IMR-90 (cell line): ENCODE results near the gene CCDC27. TPM values are rescaled to one million over a fixed set of nuclear protein-coding genes. Genes with fewer than 3 reads are reported as not detected.

ENCODE experiments used
- ATAC-seq: fragments of 200-7000 bp; cut with Tn5 transposase; 2 replicates; pipeline ENCODE4 v1.9.1; 2020; ENCODE audit warnings: low read depth, mild to moderate bottlenecking, moderate library complexity
- BruUV-seq: library from RNA; stranded (reverse); fragments of 400-500 nt; replicated peaks from 2 replicates; lab custom pipeline; 2021; lab: Mats Ljungman, UMichigan
- CTCF ChIA-PET: fragments of 300-600 bp; formaldehyde crosslinking; extraction: SDS; loops from one replicate; lab custom pipeline; 2021; ENCODE audit warnings: antibody characterized with exemption; lab: Yijun Ruan, JAX
- POLR2A ChIA-PET: fragments of 300-600 bp; sonication (Branson Sonifier 250); formaldehyde crosslinking; loops from one replicate; lab custom pipeline; 2022; ENCODE audit warnings: antibody characterized with exemption; ENCODE audit not compliant: unreplicated experiment; lab: Charles Lee
- DNase-seq: peaks from one replicate; pipeline ENCODE4 v3.0.0; 2013
- H2AFZ ChIP-seq: replicated peaks from 2 replicates; pipeline ENCODE3; 2013; ENCODE audit warnings: low read length, mild to moderate bottlenecking; ENCODE audit not compliant: poor library complexity
- H2AK5ac ChIP-seq: 2 replicates; pipeline ENCODE4 v1.6.1; 2013; ENCODE audit warnings: low read depth, low read length, inconsistent platforms
- H2AK9ac ChIP-seq: replicated peaks from 2 replicates; pipeline ENCODE3; 2013; ENCODE audit warnings: mild to moderate bottlenecking, low read depth, low read length, moderate library complexity; ENCODE audit not compliant: poor library complexity
- H2BK120ac ChIP-seq: 2 replicates; pipeline ENCODE4 v1.6.1; 2013; ENCODE audit warnings: low read depth, low read length, inconsistent platforms
- H2BK15ac ChIP-seq: 3 replicates; pipeline ENCODE4 v1.6.1; 2013; ENCODE audit warnings: low read depth, low read length, inconsistent platforms
- H2BK20ac ChIP-seq: 2 replicates; pipeline ENCODE4 v1.6.1; 2013; ENCODE audit warnings: low read depth, mild to moderate bottlenecking, inconsistent platforms, low read length, moderate library complexity
- H2BK5ac ChIP-seq: 2 replicates; pipeline ENCODE4 v1.6.1; 2013; ENCODE audit warnings: mild to moderate bottlenecking, low read depth, low read length, inconsistent platforms; ENCODE audit not compliant: poor library complexity, severe bottlenecking
- H3K14ac ChIP-seq: replicated peaks from 2 replicates; pipeline ENCODE4 v1.6.1; 2013; ENCODE audit warnings: low read depth, low read length, inconsistent platforms
- H3K18ac ChIP-seq: 2 replicates; pipeline ENCODE4 v1.6.1; 2013; ENCODE audit warnings: low read depth, low read length, control low read depth
- H3K23ac ChIP-seq: 2 replicates; pipeline ENCODE4 v1.6.1; 2013; ENCODE audit warnings: low read depth, low read length, inconsistent platforms
- H3K27ac ChIP-seq: 2 replicates; pipeline ENCODE4 v1.5.1; 2013; ENCODE audit warnings: mild to moderate bottlenecking, control low read depth, low read length; ENCODE audit not compliant: insufficient read depth
- H3K27me3 ChIP-seq: 2 replicates; pipeline ENCODE4 v1.6.1; 2013; ENCODE audit warnings: low read length; ENCODE audit not compliant: control insufficient read depth, insufficient read depth
- H3K36me3 ChIP-seq: 2 replicates; pipeline ENCODE4 v1.6.1; 2013; ENCODE audit warnings: low read length, mixed read lengths; ENCODE audit not compliant: control insufficient read depth, insufficient read depth
- H3K4ac ChIP-seq: 2 replicates; pipeline ENCODE4 v1.6.1; 2013; ENCODE audit warnings: low read depth, low read length, inconsistent platforms
- H3K4me1 ChIP-seq: 2 replicates; pipeline ENCODE4 v1.6.1; 2013; ENCODE audit warnings: low read length, mixed read lengths; ENCODE audit not compliant: control insufficient read depth, insufficient read depth
- H3K4me2 ChIP-seq: 2 replicates; pipeline ENCODE4 v1.6.1; 2013; ENCODE audit warnings: low read depth, mild to moderate bottlenecking, control low read depth, low read length, moderate library complexity
- H3K4me3 ChIP-seq: 2 replicates; pipeline ENCODE4 v1.5.1; 2013; ENCODE audit warnings: low read depth, mild to moderate bottlenecking, control low read depth, low read length, moderate library complexity; ENCODE audit not compliant: insufficient read depth
- H3K56ac ChIP-seq: 2 replicates; pipeline ENCODE4 v1.6.1; 2013; ENCODE audit warnings: low read length, inconsistent platforms; ENCODE audit not compliant: insufficient read depth; ENCODE audit errors: extremely low read depth
- H3K79me1 ChIP-seq, 2 experiments: 2 replicates each; pipeline ENCODE4 v1.6.1; 2013; ENCODE audit warnings: low read length in 2 of 2, inconsistent platforms in 1 of 2, low read depth in 1 of 2
- H3K9ac ChIP-seq: 2 replicates; pipeline ENCODE4 v1.6.1; 2013; ENCODE audit warnings: low read depth, low read length, control low read depth
- H3K9me1 ChIP-seq: 2 replicates; pipeline ENCODE4 v1.6.1; 2013; ENCODE audit warnings: low read length, inconsistent platforms; ENCODE audit not compliant: insufficient read depth
- H3K9me3 ChIP-seq: 2 replicates; pipeline ENCODE4 v1.6.1; 2013; ENCODE audit warnings: low read length; ENCODE audit not compliant: control insufficient read depth, insufficient read depth
- H4K20me1 ChIP-seq: 2 replicates; pipeline ENCODE4 v1.6.1; 2013; ENCODE audit warnings: low read length, inconsistent platforms; ENCODE audit not compliant: insufficient read depth
- H4K5ac ChIP-seq: 2 replicates; pipeline ENCODE4 v1.6.1; 2013; ENCODE audit warnings: mild to moderate bottlenecking, low read depth, low read length, control low read depth
- H4K8ac ChIP-seq, 2 experiments: 2 replicates each; pipeline ENCODE4 v1.6.1; 2013; ENCODE audit warnings: low read depth in 2 of 2, low read length in 2 of 2, control low read depth in 1 of 2, inconsistent platforms in 1 of 2
- H4K91ac ChIP-seq: 2 replicates; pipeline ENCODE4 v1.6.1; 2013; ENCODE audit warnings: low read depth, low read length, inconsistent platforms; ENCODE audit not compliant: insufficient read depth
- BHLHE40 ChIP-seq: fragments of 150-350 bp; IDR thresholded peaks from 2 replicates; pipeline ENCODE4 v1.6.1; 2016; ENCODE audit warnings: mild to moderate bottlenecking, low read depth, low read length
- CEBPB ChIP-seq: IDR thresholded peaks from 2 replicates; pipeline ENCODE4 v1.6.1; 2012; ENCODE audit warnings: low read depth, low read length, improper control_type of control experiment
- ELK1 ChIP-seq: fragments of 150-350 bp; IDR thresholded peaks from 2 replicates; pipeline ENCODE4 v1.6.1; 2016; ENCODE audit warnings: low read depth, mild to moderate bottlenecking, low read length, moderate library complexity, borderline replicate concordance
- MAZ ChIP-seq: IDR thresholded peaks from 2 replicates; pipeline ENCODE4 v1.6.1; 2012; ENCODE audit warnings: low read depth, mild to moderate bottlenecking, low read length, improper control_type of control experiment, moderate library complexity, borderline replicate concordance
- MXI1 ChIP-seq: IDR thresholded peaks from 2 replicates; pipeline ENCODE4 v1.6.1; 2012; ENCODE audit warnings: low read depth, mild to moderate bottlenecking, low read length, moderate library complexity, borderline replicate concordance
- NFE2L2 ChIP-seq: fragments of 150-350 bp; IDR thresholded peaks from 2 replicates; pipeline ENCODE4 v1.6.1; 2016; ENCODE audit warnings: low read depth, mild to moderate bottlenecking, low read length
- POLR2A ChIP-seq: IDR thresholded peaks from 2 replicates; pipeline ENCODE4 v1.6.1; 2012; ENCODE audit warnings: mild to moderate bottlenecking, low read depth, low read length
- RAD21 ChIP-seq: IDR thresholded peaks from 2 replicates; pipeline ENCODE4 v1.6.1; 2012; ENCODE audit warnings: low read length, improper control_type of control experiment
- RFX5 ChIP-seq: IDR thresholded peaks from 2 replicates; pipeline ENCODE4 v1.8.0; 2012; ENCODE audit warnings: low read depth, mild to moderate bottlenecking, low read length, moderate library complexity
- SMC3 ChIP-seq: fragments of 150-350 bp; IDR thresholded peaks from 2 replicates; pipeline ENCODE4 v1.6.1; 2016; ENCODE audit warnings: low read depth, mild to moderate bottlenecking, antibody characterized with exemption, low read length, moderate library complexity
- USF2 ChIP-seq: fragments of 150-350 bp; IDR thresholded peaks from 2 replicates; pipeline ENCODE4 v1.6.1; 2017; ENCODE audit warnings: mild to moderate bottlenecking, antibody characterized with exemption, low read length, low read depth
- WGBS, 2 experiments: methylation state at CpG; one replicate each; pipeline versions ENCODE4 v1.1.5 to v1.1.7; 2013; ENCODE audit warnings: missing lambda C conversion rate in 2 of 2; ENCODE audit not compliant: insufficient read length in 1 of 2; ENCODE audit errors: extremely low coverage in 2 of 2; 5-methylcytosine and 5-hydroxymethylcytosine counted together
- dilution Hi-C: fragments of 300-500 bp; cut with HindIII; formaldehyde crosslinking; loops from one replicate; pipeline ENCODE4 v1.14.3; 2018; ENCODE audit warnings: low sequenced_read_pairs; ENCODE audit not compliant: unreplicated experiment
- in situ Hi-C: fragments of 300-500 bp; cut with MboI; formaldehyde crosslinking; loops from 3 replicates; pipeline ENCODE4 v1.14.3; 2019; ENCODE audit warnings: low sequenced_read_pairs, inconsistent platforms, mixed read lengths
- intact Hi-C: fragments of 100-400 bp; cut with micrococcal nuclease; formaldehyde crosslinking; loops from 2 replicates; pipeline ENCODE4 v1.10.0; 2022
- polyA plus RNA-seq, 3 experiments: library from polyadenylated mRNA; depleted of rRNA; stranded (reverse); fragments of >200 nt; gene quantifications; 2 replicates each; pipeline ENCODE4 v1.2.3, GENCODE V29; 2012; ENCODE audit warnings: low replicate concordance in 1 of 3
- total RNA-seq: library from RNA; depleted of rRNA; stranded (reverse); fragments of >200 nt; gene quantifications from 2 replicates; pipeline ENCODE4 v1.2.3, GENCODE V29; 2012

Gene CCDC27
- total and polyA plus RNA-seq, 2 of the 4 experiments (the other 2 are of a cell fraction): not detected

- no peak overlapping the region for H3K9ac ChIP-seq
- dilution Hi-C loops (no loop called here), intact Hi-C loops (no loop called here), in situ Hi-C loops (no loop called here)
- no peak overlapping the region for H2BK15ac ChIP-seq
- no peaks in the 10 kb centered on the region for H3K4me1 ChIP-seq
- ATAC-seq: no peak
- H4K91ac ChIP-seq: no peak overlapping the region
- no peak overlapping the region for H2BK120ac ChIP-seq
- H3K27me3 ChIP-seq: no peaks in the 10 kb centered on the region; the same call in 1 of the 2 replicates
- ChIA-PET POLR2A (no interaction called here), CTCF (no interaction called here)
- no peak overlapping the region for H2BK20ac ChIP-seq
- no peak overlapping the region for H3K4me2 ChIP-seq
- WGBS, 2 experiments: 66% methylated on average over 8 of the region's 25 CpGs; no CpG with 5 or more reads in 1 of the 2 experiments
- H3K14ac ChIP-seq: no peak overlapping the region
- H3K23ac ChIP-seq: no peak overlapping the region
- no peak overlapping the region for H4K5ac ChIP-seq
- H2AK5ac ChIP-seq: no peak overlapping the region
- no peak overlapping the region for H3K4me3 ChIP-seq
- H4K8ac ChIP-seq: no peak overlapping the region
- H2BK5ac ChIP-seq: no peak overlapping the region
- H3K36me3 ChIP-seq: peaks cover 7% of the 10 kb centered on the region
- H3K9me3 ChIP-seq: no peaks in the 10 kb centered on the region
- H3K9me1 ChIP-seq: no peaks in the 10 kb centered on the region
- no peak overlapping the region for H3K56ac ChIP-seq
- no peak overlapping the region for H3K18ac ChIP-seq
- H3K27ac ChIP-seq: no peak overlapping the region
- H4K20me1 ChIP-seq: no peaks in the 10 kb centered on the region
- H2AK9ac ChIP-seq: no peak overlapping the region
- TF ChIP-seq SMC3 (no peak), ELK1 (no peak), USF2 (no peak), MXI1 (no peak), BHLHE40 (no peak), MAZ (no peak), RAD21 (no peak), NFE2L2 (no peak), RFX5 (no peak), POLR2A (no peak), CEBPB (no peak)
- BruUV-seq: no TSS peak
- no peak overlapping the region for H3K4ac ChIP-seq
- no peaks in the 10 kb centered on the region for H3K79me1 ChIP-seq
- peak overlapping the region; percentile 51 for H2AFZ ChIP-seq
- DNase-seq: no peak
Observed at GRCh38 chr1:3731583-3732433, 20.4 kb upstream of the CCDC27 start.
